HPDE6-E6E7 (cell line): ENCODE data around the gene SMURF1.

Experiments
- DNase-seq: peaks from one replicate; pipeline ENCODE4 v3.0.0; 2011; ENCODE audit warnings: missing footprints; ENCODE audit errors: extremely low spot score

SMURF1 gene

GRCh38 chr7:99029466-99030435 is 114.2 kb downstream of the SMURF1 start:
- no peak for DNase-seq

- DNase-seq: no peak
These were observed 115.5 kb downstream of the SMURF1 start for GRCh38 chr7:99028261-99028973.

GRCh38 chr7:99027841-99028240 is 116.1 kb downstream of the SMURF1 start:
- DNase-seq: no peak

GRCh38 chr7:99027241-99027640 is 116.7 kb downstream of the SMURF1 start:
- no peak for DNase-seq

GRCh38 chr7:99024066-99024465 is 119.8 kb downstream of the SMURF1 start:
- DNase-seq: no peak

GRCh38 chr7:99021941-99022560 is 121.9 kb downstream of the SMURF1 start:
- peak; percentile 19 for DNase-seq

GRCh38 chr7:99020413-99020715 is 123.5 kb downstream of the SMURF1 start:
- DNase-seq: no peak

- no peak for DNase-seq
These were observed 124.1 kb downstream of the SMURF1 start for GRCh38 chr7:99019523-99020412.

- DNase-seq: no peak
These were observed 127.7 kb downstream of the SMURF1 start for GRCh38 chr7:99016196-99016595.

- no peak for DNase-seq
These were observed 129.6 kb downstream of the SMURF1 start for GRCh38 chr7:99014113-99014985.

GRCh38 chr7:99013266-99014112 is 130.4 kb downstream of the SMURF1 start:
- DNase-seq: no peak

- DNase-seq: no peak
These were observed 131.2 kb downstream of the SMURF1 start for GRCh38 chr7:99012722-99013121.

- no peak for DNase-seq
These were observed 132.1 kb downstream of the SMURF1 start for GRCh38 chr7:99011706-99012404.

GRCh38 chr7:99011341-99011705 is 132.6 kb downstream of the SMURF1 start:
- DNase-seq: no peak

GRCh38 chr7:99010281-99010680 is 133.6 kb downstream of the SMURF1 start:
- no peak for DNase-seq

GRCh38 chr7:99008921-99009530 is 134.9 kb downstream of the SMURF1 start:
- no peak for DNase-seq

GRCh38 chr7:99008181-99008631 is 135.7 kb downstream of the SMURF1 start:
- DNase-seq: no peak

- DNase-seq: no peak
These were observed 137.0 kb downstream of the SMURF1 start for GRCh38 chr7:99006739-99007424.
